Tibial artery (tissue), 4 donors: Measurements from ENCODE around the gene ATP9A.

Source experiments
- DNase-seq, 2 donors: peaks; one replicate each; pipeline ENCODE4 v3.0.0-alpha.2; 2019
- H3K27ac ChIP-seq, 2 donors: fragments of 200-600 bp; sonication (generic) in 1 of 2; 1 replicate in 1 of 2; 2 replicates in 1 of 2; pipeline ENCODE4 v1.5.1; 2018 to 2019; ENCODE audit warnings: mild to moderate bottlenecking in 1 of 2
- H3K27me3 ChIP-seq, 2 donors: fragments of 200-600 bp; sonication (generic) in 1 of 2; one replicate each; pipeline versions ENCODE4 v1.5.1 to v1.6.0; 2016 to 2019
- H3K36me3 ChIP-seq, 3 donors: fragments of 200-600 bp; sonication (generic) in 2 of 3; one replicate each; pipeline ENCODE4 v1.5.1; 2016 to 2019; ENCODE audit warnings: mild to moderate bottlenecking in 2 of 3
- H3K4me1 ChIP-seq, 4 donors: fragments of 200-600 bp; sonication (generic) in 2 of 4; 1 replicate in 3 of 4; 2 replicates in 1 of 4; pipeline ENCODE4 v1.5.1; 2016 to 2019
- H3K4me3 ChIP-seq, 2 donors: fragments of 200-600 bp; sonication (generic) in 1 of 2; 1 replicate in 1 of 2; 2 replicates in 1 of 2; pipeline ENCODE4 v1.5.1; 2018 to 2019; ENCODE audit warnings: mild to moderate bottlenecking in 2 of 2
- H3K9me3 ChIP-seq, 3 donors: fragments of 200-600 bp; sonication (generic) in 1 of 3; one replicate each; pipeline ENCODE4 v1.5.1; 2016 to 2019
- CTCF ChIP-seq, 2 experiments: fragments of 200-600 bp in 1 of 2; fragments of 450-650 bp in 1 of 2; IDR thresholded peaks; one replicate each; pipeline ENCODE4 v1.5.1; 2017 to 2019; ENCODE audit warnings: antibody characterized with exemption in 2 of 2, mild to moderate bottlenecking in 1 of 2, moderate library complexity in 1 of 2
- intact Hi-C: fragments of 100-400 bp; cut with DNase I; formaldehyde crosslinking; loops from one replicate; pipeline ENCODE4 v1.15.0; 2023; ENCODE audit warnings: low total_unique reads

ATP9A gene

GRCh38 chr20:51637241-51637640 lies 130.9 kb downstream of the ATP9A start:
- H3K4me3 ChIP-seq = no peak overlapping the region
- no peaks in the 10 kb centered on the region for H3K27me3 ChIP-seq
- H3K36me3 ChIP-seq = peaks cover 0 to 39% (median 6%) of the 10 kb centered on the region in 3 donors
- DNase-seq = no peak
- H3K9me3 ChIP-seq = no peaks in the 10 kb centered on the region
- intact Hi-C loops = no loop called here
- H3K27ac ChIP-seq = no peak overlapping the region
- peaks cover 0 to 5% (median 1%) of the 10 kb centered on the region in 4 donors for H3K4me1 ChIP-seq
- TF ChIP-seq CTCF (IDR thresholded peaks at IDR 0.05) = no peak

GRCh38 chr20:51636123-51636522 lies 132.1 kb downstream of the ATP9A start:
- DNase-seq = no peak
- H3K4me3 ChIP-seq = no peak overlapping the region
- peaks cover 5 to 16% (median 8%) of the 10 kb centered on the region in 4 donors for H3K4me1 ChIP-seq
- no peak overlapping the region for H3K27ac ChIP-seq
- intact Hi-C loops = no loop called here
- H3K27me3 ChIP-seq = no peaks in the 10 kb centered on the region
- TF ChIP-seq CTCF (IDR thresholded peaks at IDR 0.05) = no peak
- H3K36me3 ChIP-seq = peaks cover 0 to 35% (median 6%) of the 10 kb centered on the region in 3 donors
- H3K9me3 ChIP-seq = no peaks in the 10 kb centered on the region

GRCh38 chr20:51635680-51636079 lies 132.5 kb downstream of the ATP9A start:
- no peak for DNase-seq
- no peak overlapping the region for H3K4me3 ChIP-seq
- TF ChIP-seq CTCF (IDR thresholded peaks at IDR 0.05) = no peak
- intact Hi-C loops = no loop called here
- no peak overlapping the region for H3K27ac ChIP-seq
- H3K4me1 ChIP-seq = peaks cover 9 to 21% (median 13%) of the 10 kb centered on the region in 4 donors
- H3K36me3 ChIP-seq = peaks cover 0 to 31% (median 6%) of the 10 kb centered on the region in 3 donors
- no peaks in the 10 kb centered on the region for H3K27me3 ChIP-seq
- no peaks in the 10 kb centered on the region for H3K9me3 ChIP-seq

- DNase-seq = no peak
- Histone ChIP-seq H3K4me1 (peaks cover 9 to 29% (median 21%) of the 10 kb centered on the region in 4 donors), H3K36me3 (peaks cover 0 to 23% (median 6%) of the 10 kb centered on the region in 3 donors), H3K27me3 (no peaks in the 10 kb centered on the region), H3K9me3 (no peaks in the 10 kb centered on the region), H3K4me3 (no peak overlapping the region), H3K27ac (peak overlapping the region in 1 of 2 donors; percentile 14)
- no peak for TF ChIP-seq CTCF (IDR thresholded peaks at IDR 0.05)
- intact Hi-C loops = no loop called here
Measured at GRCh38 chr20:51634877-51635276, 133.3 kb downstream of the ATP9A start.

- H3K4me3 ChIP-seq = no peak overlapping the region
- H3K27ac ChIP-seq = peak overlapping the region; percentile 24 to 25
- H3K36me3 ChIP-seq = peaks cover 0 to 23% (median 6%) of the 10 kb centered on the region in 3 donors
- H3K9me3 ChIP-seq = no peaks in the 10 kb centered on the region
- H3K4me1 ChIP-seq = peaks cover 9 to 35% (median 25%) of the 10 kb centered on the region in 4 donors
- H3K27me3 ChIP-seq = no peaks in the 10 kb centered on the region
- intact Hi-C loops = no loop called here
- no peak for TF ChIP-seq CTCF (IDR thresholded peaks at IDR 0.05)
- DNase-seq = no peak
Measured at GRCh38 chr20:51634257-51634656, 133.9 kb downstream of the ATP9A start.

GRCh38 chr20:51633430-51633829 lies 134.8 kb downstream of the ATP9A start:
- Histone ChIP-seq H3K4me3 (no peak overlapping the region), H3K27me3 (no peaks in the 10 kb centered on the region), H3K4me1 (peaks cover 9 to 43% (median 25%) of the 10 kb centered on the region in 4 donors), H3K36me3 (peaks cover 0 to 25% (median 6%) of the 10 kb centered on the region in 3 donors), H3K27ac (peak overlapping the region; percentile 24 to 25), H3K9me3 (no peaks in the 10 kb centered on the region)
- intact Hi-C loops = no loop called here
- no peak for DNase-seq
- no peak for TF ChIP-seq CTCF (IDR thresholded peaks at IDR 0.05)
